Suppressor macrophage treated with lipopolysaccharide for 4 hours (primary cell): Measurements from ENCODE around the gene MEX3C.

Experiments used
- DNase-seq: peaks from one replicate; pipeline ENCODE4 v3.0.0-alpha.2; 2020

The MEX3C gene

DNA sequence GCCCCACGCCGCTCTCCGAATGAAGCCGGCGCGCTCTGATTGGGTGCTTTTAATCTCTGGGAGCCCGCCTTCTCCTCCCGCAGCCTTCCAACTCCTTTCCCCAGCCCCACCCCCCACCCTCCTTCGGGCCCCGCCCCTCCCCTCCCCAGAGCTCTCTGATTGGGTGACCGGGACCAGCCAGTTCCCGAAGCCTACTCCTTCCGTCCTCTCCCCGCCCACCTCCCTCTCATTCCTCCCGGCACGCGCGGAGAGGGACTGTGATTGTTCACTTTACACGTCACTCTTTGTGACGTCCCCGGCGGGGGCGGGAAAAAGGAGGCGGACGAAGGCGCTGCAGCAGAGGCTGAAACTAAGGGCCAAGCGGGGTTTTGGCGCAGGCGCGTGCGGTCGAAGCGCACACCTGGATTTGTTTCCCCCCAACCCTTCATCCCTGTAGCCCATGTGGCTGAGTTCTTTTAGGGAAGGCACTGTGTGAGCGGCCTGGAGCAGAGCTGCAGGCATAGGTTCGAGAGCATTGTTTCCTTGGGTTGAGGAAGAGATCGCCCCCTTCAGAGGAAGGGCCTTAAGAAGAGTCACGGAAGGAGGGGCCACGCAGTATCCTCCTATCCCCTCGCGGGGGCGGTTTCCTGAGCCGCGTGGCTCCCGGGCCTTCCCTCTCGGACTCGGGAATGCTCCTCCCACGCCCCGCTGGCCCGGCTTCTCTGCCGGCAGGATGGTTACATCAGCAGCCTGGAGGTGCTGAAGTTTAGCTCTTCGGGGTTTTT, at the start of gene MEX3C:
Gene MEX3C, minus strand, starts transcription at position 21 of the 764 bp plus-strand sequence. CDS start 361 bp downstream, outside the sequence.
- peak; percentile 100 for DNase-seq

DNA sequence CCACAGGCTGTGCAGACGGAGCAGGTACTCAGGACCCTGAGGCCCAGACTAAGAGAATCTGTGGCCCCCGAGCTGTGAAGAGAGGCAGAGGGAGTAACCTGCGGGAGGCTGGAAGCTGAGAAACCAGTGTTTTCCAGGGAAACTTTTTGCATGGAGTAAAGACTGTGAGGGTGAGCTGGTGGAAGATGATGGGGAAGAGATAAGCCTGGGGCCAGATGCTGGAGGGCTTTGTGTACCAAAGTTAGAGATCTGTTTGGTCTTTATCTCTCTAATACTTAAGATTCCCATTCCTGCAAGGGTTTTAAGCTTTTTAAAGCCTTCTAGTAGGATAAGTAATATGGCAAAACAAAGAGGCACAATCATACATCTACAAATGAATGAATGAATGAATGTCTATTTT, 43.7 kb upstream of the MEX3C start:
- no peak for DNase-seq

DNA sequence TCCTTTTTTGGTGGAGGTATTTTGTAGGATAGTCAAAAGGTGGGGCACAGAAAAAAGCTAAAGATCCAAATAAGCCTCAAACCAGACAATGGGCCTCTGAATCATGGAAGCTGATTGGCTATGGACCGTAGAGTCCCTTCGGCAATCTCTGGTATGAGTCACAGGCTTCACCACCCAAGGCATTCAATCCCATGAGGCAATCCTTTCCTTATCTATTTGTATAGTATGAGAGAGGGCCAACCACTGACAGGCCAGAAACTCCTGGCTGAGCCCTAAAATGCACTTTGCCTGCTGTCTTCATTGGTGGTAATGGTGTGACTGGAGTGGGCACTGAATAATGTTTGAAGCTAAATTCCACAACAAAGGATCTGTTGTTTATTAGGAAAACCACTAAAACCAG, 38.7 kb upstream of the MEX3C start:
- DNase-seq, result peak; percentile 15

GRCh38 chr18:51235009-51235789, 37.7 kb upstream of the MEX3C start:
- DNase-seq, result peak; percentile 65

- peak; percentile 3 for DNase-seq
Observed at GRCh38 chr18:51234117-51235008, 36.9 kb upstream of the MEX3C start.

DNA sequence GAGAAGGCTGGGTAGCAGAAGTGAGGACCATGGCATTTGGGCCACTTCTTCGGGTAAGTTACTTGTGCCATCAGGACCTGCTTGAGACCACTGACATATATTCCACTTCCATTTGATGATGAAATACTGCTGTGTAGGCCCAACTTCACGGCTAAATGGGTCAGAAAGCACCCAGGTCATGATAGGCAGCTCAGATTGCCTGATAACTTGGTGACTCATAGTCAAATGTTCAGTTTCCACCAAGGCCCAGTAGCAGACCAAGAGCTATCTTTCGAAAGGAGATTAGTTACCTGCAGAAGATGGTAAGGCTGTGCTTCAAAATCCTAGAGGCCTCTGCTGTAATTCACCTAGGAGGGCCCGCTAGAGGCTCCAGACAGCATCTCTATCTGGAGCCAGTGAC, 31.8 kb upstream of the MEX3C start:
- no peak for DNase-seq

DNA sequence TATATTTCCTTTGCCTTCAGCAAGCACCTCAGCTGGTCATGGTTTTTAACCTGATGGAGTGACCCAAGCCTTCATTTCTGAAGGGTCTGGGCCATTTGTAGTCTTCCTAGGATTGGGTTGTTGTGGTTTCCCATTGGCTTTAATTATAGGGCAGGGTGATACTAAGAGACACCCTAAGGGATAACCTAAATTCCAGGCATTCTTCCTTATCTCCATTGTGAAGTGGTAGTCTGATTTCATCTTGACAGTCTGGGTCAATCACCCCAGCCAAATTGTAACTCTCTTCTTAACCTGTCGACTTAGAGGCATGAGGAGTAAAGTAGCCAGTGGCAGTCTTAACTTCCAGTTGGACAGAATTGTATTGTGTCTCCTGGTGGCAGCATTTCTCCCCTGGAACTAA, 30.2 kb upstream of the MEX3C start:
- no peak for DNase-seq

DNA sequence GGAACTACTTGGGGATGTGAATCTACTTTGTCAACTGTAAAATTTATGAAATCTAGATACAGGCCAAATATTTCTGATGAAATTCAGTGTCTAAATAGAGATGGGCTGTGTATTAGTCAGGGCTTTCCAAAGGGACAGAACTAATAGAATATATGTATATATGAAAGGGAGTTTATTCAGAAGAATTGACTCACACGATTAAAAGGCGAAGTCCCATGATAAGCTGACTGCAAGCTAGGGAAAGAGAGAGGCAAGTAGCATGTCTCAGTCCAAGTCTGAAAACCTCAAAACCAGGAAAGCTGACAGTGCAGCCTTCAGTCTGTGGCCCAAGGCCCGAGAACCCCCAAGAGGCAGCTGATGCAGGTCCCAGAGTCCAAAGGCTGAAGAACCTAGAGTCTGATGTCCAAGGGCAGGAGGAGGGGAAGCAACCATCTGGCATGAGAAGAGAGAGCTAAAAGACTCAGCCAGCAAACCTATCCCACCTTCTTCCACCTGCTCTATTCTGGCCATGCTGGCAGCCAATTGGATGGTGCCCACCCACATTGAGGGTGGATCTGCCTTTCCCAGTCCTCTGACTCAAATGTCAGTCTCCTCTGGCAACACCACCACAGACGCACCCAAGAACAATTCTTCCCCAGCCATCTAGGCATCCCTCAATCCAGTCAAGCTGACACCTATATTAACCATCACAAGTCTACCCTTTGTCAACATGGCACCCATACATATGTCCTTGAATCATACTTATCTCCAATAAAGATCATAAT, 29.3 kb upstream of the MEX3C start:
- no peak for DNase-seq

GRCh38 chr18:51226068-51226467, 28.6 kb upstream of the MEX3C start:
- DNase-seq, result no peak

DNA sequence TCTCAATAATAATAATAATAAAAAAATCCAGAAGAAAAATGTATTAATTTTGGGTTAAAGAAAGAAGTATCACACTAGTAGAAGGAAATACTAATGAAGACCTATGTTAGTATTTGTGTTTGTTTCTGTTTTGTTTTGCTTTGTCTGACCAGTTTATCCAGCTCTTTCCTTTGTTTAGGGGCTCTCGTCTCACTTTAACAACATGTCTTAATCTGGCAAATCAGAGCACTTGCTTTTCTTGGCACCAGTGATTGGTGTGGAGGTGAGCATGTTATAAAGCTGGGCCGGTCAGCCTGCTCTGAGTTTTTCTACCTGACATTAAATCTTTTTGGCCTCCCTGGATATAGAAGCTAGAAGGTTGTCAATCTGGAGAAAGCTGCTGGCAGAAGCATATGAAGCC, 15.1 kb upstream of the MEX3C start:
- no peak for DNase-seq

GRCh38 chr18:51211552-51211951, 14.1 kb upstream of the MEX3C start:
- peak; percentile 97 for DNase-seq

GRCh38 chr18:51196811-51197660, 445 bp downstream of the MEX3C start:
- DNase-seq, result peak; percentile 47

DNA sequence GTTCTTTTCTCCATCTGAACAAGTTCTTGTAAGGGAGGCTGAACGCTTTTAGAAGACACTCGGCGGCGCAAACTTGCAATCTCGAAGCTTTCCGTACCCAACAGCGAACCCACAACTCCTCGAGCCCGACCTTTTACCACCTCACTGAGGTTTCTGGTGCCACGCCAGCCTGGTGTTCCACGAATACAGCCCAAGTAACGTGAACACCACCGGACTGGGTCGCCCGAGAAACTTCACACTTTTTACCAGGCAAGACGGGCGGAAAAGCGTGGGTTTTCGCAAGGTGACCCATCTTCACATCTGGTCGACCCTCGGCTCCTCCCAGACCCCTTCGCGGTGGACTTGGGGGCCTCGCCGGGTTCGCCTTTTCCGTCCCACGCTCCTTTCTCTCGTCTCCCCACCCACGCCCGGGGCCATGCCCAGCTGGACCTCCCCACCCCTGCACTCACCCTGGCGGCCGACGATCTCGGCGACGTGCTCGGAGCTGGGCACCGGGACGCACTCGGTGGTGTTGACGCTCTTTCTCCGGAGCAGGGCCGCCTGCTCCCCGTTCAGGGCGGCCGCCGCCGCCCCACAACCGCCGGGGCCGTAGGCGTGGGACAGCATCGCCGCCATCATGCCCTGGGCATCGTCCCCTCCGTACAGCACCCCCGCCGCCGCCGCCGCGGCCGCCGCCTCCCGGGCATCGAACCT, 1.2 kb downstream of the MEX3C start:
- peak; percentile 34 for DNase-seq

DNA sequence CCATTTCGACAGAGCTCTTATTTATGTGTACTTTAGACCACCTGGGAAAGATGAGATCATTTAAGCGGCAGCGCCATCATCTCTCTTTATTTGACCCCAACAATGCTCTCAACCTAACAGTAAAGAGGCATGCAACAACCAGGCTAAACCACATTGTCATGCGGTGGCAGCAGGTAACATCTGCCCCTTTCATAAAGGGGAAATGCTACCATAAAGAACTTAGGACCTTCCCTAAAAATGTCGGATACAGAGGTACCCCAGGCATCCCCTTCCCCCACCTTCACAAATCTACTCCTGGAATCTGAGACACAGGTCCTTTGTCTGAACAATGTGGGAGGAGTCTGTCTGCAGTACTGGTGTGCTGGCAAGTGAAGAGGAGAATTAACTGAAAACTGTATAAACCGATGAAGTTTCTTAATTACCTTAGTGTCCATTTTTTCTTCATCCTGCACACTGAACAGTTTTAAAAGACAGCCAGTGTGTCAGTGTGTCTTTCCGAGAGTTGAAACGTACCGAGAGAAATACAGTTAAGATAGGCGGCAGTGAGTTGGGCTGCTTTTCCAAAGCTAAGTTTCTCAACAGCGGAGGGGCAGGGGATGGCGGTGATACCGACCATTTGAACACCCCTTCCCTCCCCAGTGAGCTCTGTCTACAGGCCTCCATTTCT, 1.9 kb downstream of the MEX3C start:
- DNase-seq, result no peak

DNA sequence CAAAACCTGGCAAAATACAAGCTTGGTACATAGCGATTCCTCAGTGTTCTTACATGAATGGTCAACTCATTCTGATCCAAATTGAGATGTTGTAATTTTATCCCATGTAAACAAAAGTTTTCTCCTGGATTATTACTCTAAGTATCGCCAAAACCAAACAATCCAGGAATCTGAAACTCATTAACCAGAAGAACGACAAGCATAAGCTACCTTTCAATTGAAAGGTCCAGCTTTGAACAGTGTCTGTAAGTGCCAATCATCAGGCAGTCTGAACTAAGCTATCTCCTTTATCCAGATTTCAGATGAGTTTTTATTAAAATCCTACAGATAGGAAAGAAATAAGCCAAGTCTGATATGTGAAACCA, 2.4 kb downstream of the MEX3C start:
- no peak for DNase-seq

GRCh38 chr18:51194604-51195003, 2.9 kb downstream of the MEX3C start:
- DNase-seq, result no peak

- no peak for DNase-seq
Observed at GRCh38 chr18:51193621-51194287, 3.7 kb downstream of the MEX3C start.

- DNase-seq, result no peak
Observed at GRCh38 chr18:51192696-51193095, 4.8 kb downstream of the MEX3C start.

DNA sequence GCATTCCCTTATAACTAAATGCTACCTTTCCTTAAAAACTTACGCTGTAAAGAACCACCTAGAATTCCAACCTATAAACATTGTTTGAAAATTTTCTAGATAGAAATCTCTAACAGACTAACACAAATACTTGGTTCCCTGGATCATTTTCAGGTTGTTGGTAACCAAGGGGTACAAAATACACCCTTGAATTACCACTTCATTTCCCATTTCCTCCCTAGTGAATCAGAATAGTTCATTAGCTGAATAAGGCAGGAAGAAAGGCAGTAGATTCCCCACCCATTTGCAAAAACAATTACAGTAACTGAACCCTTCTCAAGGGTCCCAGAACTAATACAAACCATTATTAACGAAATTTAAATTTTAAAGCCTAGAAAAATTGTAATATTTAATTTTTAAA, 5.5 kb downstream of the MEX3C start:
- no peak for DNase-seq
